ENCODE results near the gene MIPEP.
A peak's percentile ranks its signal among the peaks of the same experiment; 100 is the strongest.
"Not testable (repeated sequence)": the region's sequence is repeated elsewhere in the genome, so short reads cannot be mapped to it uniquely, and the experiment has no call there.

Gene MIPEP

DNA sequence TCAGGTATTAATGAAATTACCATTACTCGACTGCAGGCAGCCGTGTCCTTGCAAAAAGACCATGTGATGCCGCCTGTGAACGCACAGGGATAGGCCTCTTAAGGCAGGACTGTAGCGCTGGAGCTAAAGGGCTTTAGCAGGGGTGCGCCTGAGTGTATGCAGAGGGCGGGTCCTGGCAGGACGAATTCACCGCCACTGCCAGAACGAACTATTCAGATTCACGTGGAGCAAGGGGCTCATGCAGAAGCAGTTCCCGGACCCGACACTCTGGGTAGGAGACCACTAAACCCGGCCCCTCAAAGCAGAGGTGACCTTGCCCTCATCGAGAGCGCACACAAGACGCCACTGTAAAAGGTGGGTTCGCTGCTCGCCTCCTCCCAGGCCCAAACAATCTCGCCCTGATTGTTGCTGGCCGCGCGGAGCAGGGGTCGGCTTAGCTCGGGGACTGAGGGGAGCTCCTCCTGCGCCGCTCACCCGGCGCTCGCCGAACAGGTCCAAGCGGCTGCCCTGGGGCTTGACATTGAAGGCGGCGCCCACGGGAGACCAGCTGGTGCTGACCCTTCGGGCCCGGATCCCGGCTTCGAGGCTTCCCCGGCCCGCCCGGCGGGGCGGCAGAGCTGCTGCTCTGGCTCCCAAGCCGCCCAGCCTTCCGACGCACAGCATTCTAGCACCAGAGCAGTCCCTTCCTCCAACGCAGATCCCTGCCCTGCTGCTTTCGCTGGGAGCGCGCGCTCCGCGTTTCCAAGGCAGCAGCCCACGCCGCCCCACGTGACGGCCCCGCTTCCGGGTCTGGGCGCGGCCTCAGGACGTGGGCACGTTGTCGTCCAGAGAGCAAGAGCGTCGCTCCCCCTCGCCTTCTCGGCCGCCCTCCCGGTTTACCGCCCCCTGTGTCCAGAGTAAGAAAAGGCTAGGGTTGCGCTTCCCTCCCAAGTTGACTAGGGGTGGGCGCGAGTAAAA lies at the start of gene MIPEP:
Gene MIPEP, minus strand, starts transcription at position 743 of the 957 bp plus-strand sequence. Its CDS starts 80 bp downstream, at position 663.
- peak; percentile 83 to 95 for DNase-seq

- DNase-seq, result no peak
Observed at GRCh38 chr13:23934520-23934919, 45.3 kb upstream of the MIPEP start.

GRCh38 chr13:23928985-23929384 lies 39.8 kb upstream of the MIPEP start:
- DNase-seq, result no peak

GRCh38 chr13:23923031-23923430 lies 33.8 kb upstream of the MIPEP start:
- no peak for DNase-seq

GRCh38 chr13:23922005-23922932 lies 33.1 kb upstream of the MIPEP start:
- DNase-seq, result no peak

GRCh38 chr13:23921451-23921888 lies 32.3 kb upstream of the MIPEP start:
- DNase-seq, result peak; percentile 6 to 71

DNA sequence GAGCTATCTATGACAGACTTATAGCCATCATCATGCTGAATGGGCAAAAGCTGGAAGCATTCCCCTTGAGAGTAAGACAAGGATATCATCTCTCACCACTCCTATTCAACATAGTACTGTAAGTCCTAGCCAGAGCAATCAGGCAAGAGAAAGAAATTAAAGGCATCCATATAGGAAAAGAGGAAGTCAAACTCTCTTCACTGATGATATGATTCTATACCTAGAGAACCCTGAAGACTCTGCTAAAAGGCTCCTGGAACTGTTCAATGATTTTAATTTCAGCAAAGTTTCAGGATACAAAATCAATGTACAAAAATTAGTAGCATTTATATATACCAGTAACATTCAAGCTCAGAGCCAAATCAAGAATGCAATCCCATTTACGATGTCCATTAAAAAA lies 29.8 kb upstream of the MIPEP start:
- no peak for DNase-seq

- no peak for DNase-seq
Observed at GRCh38 chr13:23918208-23918607, 29.0 kb upstream of the MIPEP start.

- no peak for DNase-seq
Observed at GRCh38 chr13:23915308-23915707, 26.1 kb upstream of the MIPEP start.

- DNase-seq, result no peak
Observed at GRCh38 chr13:23912469-23912868, 23.3 kb upstream of the MIPEP start.

DNA sequence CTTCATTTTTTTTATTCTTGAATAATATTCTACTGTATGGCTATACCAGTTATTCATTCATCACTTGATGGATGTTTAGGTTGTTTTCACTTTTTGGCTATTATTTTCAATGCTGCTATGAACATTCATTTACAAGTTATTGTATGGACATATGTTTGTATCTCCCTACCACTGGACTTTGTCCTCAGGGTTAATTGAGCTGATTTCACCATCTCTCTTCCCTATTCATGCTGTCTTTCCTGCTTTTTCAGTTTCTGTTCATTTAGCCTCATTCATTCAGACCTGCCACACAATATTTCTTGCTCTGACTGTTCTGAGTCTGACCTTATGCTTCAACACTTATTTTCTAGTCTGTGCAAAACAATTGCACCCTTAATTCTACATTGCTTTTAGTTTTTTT lies 20.4 kb upstream of the MIPEP start:
- DNase-seq, result no peak

DNA sequence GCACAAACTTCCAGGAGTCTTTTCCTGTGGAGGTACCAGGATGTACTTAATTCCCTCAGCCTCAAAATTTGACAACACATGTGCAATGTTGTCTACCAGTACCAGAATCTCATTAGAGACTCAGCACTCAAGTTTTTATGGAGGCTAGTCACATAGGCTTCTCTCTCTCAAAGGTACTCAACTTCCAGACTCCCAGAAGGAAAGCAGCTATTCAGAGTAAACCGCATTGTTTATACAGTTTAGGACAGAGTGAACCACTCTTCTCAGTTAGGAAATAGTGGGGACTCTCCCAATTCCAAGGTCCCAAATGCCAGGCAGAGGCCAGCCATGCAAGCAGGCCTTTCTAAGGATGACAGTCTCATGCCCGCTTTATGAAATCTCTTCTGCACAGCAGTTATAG lies 16.6 kb upstream of the MIPEP start:
- no peak for DNase-seq

GRCh38 chr13:23903906-23904280 lies 14.7 kb upstream of the MIPEP start:
- DNase-seq, result no peak

GRCh38 chr13:23902975-23903905 lies 14.0 kb upstream of the MIPEP start:
- DNase-seq, result no peak

DNA sequence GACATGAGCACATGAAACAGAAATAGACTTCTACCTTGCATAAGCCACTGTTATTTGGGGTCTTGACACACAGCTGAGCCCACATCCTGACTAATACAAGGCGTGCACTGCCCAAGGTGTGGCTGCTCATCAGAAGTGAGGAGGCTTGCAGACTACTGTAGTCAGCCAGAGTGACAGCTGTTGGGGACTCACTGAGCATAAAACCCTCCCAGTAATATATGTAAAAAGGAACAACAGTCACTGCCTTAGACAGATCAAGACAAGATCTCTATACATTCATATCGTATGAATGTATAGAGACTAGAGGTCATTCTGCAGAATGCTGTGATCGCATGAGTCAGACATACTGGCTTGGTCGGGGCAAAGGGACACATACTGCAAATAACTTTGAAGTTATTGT lies 12.2 kb upstream of the MIPEP start:
- no peak for DNase-seq

GRCh38 chr13:23899555-23899954 lies 10.4 kb upstream of the MIPEP start:
- DNase-seq, result peak in 1 of 2 donors; percentile 27

DNA sequence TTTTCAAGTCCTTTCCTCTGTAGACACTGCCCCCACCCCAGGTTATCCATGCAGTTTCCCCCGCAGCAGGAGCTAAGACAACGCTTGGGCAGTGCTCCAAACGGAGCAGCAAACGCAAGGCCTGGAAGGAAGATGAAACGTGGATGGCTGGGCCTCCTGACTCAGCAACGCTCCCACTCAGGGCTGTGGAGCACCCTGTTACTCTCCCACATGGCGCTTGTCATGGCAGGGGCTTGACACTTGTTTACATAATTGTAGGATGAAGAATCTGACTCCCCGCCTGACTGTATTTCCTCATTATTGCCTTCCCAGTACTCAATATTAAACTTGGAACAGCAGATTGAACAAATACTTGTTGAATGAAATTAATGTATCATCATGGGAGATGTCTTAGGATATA lies 8.9 kb upstream of the MIPEP start:
- no peak for DNase-seq

GRCh38 chr13:23897452-23897919 lies 8.3 kb upstream of the MIPEP start, which contains the start of gene C1QTNF9B:
TSS of gene C1QTNF9B (minus strand) at chr13:23897502.
- not testable (repeated sequence) for DNase-seq

GRCh38 chr13:23894746-23895145 lies 5.5 kb upstream of the MIPEP start:
- not testable (repeated sequence) for DNase-seq

DNA sequence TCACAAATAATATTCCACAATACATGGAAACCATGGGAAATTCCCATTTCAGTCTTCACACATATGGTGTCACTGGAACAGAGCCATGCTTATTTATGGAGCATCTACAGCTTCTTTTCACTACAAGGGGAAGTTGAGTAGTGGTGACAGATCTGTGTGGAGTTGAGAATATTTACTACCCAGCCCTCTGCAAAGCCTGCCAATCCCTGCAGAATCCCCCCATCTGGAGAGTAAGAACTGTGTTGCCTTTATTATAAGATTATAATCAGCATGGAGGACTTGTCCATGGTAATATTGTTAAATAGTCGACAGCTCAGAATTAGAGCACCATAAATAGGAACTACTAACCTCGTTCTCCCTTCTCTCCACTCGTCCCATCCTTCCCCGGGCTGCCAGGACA lies 4.6 kb upstream of the MIPEP start:
- not testable (repeated sequence) for DNase-seq

GRCh38 chr13:23889615-23890607 lies 711 bp upstream of the MIPEP start:
- peak in 1 of 2 donors; percentile 71 for DNase-seq
